Nephron (organoid): ENCODE results near the gene PRPF38A.

Experiments used
- H3K27ac Mint-ChIP-seq, 3 experiments: 2 replicates each; pipeline ENCODE4 v1.8.0; 2020; ENCODE audit warnings: mixed read lengths in 3 of 3, mild to moderate bottlenecking in 2 of 3, moderate library complexity in 1 of 3
- H3K27me3 Mint-ChIP-seq: 2 replicates; pipeline ENCODE4 v1.8.0; 2021; ENCODE audit warnings: low read depth, mild to moderate bottlenecking, moderate library complexity, mixed read lengths
- H3K36me3 Mint-ChIP-seq: 2 replicates; pipeline ENCODE4 v1.8.0; 2020; ENCODE audit warnings: low read depth, mixed read lengths
- H3K4me1 Mint-ChIP-seq: 2 replicates; pipeline ENCODE4 v1.8.0; 2020; ENCODE audit warnings: mixed read lengths
- H3K4me3 Mint-ChIP-seq, 3 experiments: 2 replicates each; pipeline ENCODE4 v1.8.0; 2020; ENCODE audit warnings: mild to moderate bottlenecking in 3 of 3, mixed read lengths in 3 of 3, moderate library complexity in 2 of 3
- H3K9me3 Mint-ChIP-seq: 2 replicates; pipeline ENCODE4 v1.8.0; 2020; ENCODE audit warnings: mixed read lengths
- CTCF ChIP-seq, 3 experiments: fragments of 200-600 bp; sonication (generic); IDR thresholded peaks; one replicate each; pipeline ENCODE4 v1.5.0; 2021; ENCODE audit warnings: antibody characterized with exemption in 3 of 3; ENCODE audit not compliant: unreplicated experiment in 3 of 3

Gene PRPF38A

DNA sequence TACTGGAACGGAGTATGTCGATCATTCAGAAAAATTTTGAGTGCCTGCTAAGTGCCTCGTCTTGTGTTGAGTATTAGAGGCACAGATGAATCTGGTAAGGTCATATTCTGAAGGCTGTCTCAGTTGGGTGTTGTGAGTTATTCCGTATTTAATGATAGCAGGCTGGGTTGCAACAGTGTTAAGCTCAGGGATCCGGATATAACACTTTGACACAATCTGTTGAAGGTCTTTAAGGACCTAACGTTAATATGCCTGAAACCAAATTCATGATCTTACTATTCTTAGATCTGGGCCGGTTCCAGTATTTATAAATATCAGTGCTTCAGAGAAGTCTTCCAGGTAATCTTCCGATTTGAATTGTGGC, 555 bp downstream of the PRPF38A start:
- Mint-ChIP-seq H3K27me3 (no peaks in the 10 kb centered on the region), H3K9me3 (no peaks in the 10 kb centered on the region), H3K4me1 (peaks cover 29% of the 10 kb centered on the region), H3K4me3 (peak overlapping the region; percentile 98 to 99 (median 98)), H3K27ac (peak overlapping the region; percentile 92 to 99 (median 99)), H3K36me3 (peaks cover 38% of the 10 kb centered on the region)
- TF ChIP-seq CTCF (IDR thresholded peaks at IDR 0.05; ENCODE audit: unreplicated experiment in 3 of 3) = peak in 1 of 3 experiments; percentile 8

GRCh38 chr1:52413410-52413989, 9.1 kb downstream of the PRPF38A start:
- H3K9me3 Mint-ChIP-seq = no peaks in the 10 kb centered on the region
- TF ChIP-seq CTCF (IDR thresholded peaks at IDR 0.05; ENCODE audit: unreplicated experiment in 3 of 3) = no peak
- H3K4me3 Mint-ChIP-seq = no peak overlapping the region
- H3K27ac Mint-ChIP-seq = no peak overlapping the region
- H3K4me1 Mint-ChIP-seq = no peaks in the 10 kb centered on the region
- H3K36me3 Mint-ChIP-seq = peaks cover 74% of the 10 kb centered on the region
- H3K27me3 Mint-ChIP-seq = no peaks in the 10 kb centered on the region

DNA sequence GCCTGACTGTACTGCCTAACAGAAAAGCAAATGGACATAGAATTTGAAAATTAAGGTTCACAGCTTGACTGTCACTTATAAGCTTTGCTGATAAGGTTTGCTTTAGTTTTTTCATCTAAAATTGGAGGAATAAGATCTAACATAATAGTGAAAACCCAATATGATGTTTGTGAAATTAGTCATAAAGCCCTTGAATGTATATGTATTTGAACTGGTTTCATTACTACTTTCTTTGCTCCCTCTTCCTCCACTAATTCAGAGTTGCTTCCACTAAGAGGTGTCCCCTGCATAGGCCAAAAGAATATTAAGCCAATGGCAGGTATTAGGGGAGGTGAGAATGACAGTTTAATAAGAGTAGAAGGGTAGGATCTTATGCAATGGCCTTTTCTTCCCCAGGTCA, 10.5 kb downstream of the PRPF38A start:
- Mint-ChIP-seq H3K9me3 (no peaks in the 10 kb centered on the region), H3K4me1 (no peaks in the 10 kb centered on the region), H3K27ac (no peak overlapping the region), H3K36me3 (peaks cover 77% of the 10 kb centered on the region), H3K27me3 (no peaks in the 10 kb centered on the region), H3K4me3 (no peak overlapping the region)
- no peak for TF ChIP-seq CTCF (IDR thresholded peaks at IDR 0.05; ENCODE audit: unreplicated experiment in 3 of 3)

GRCh38 chr1:52416811-52417210, 12.4 kb downstream of the PRPF38A start:
- H3K27ac Mint-ChIP-seq = no peak overlapping the region
- H3K9me3 Mint-ChIP-seq = no peaks in the 10 kb centered on the region
- no peaks in the 10 kb centered on the region for H3K27me3 Mint-ChIP-seq
- H3K4me1 Mint-ChIP-seq = no peaks in the 10 kb centered on the region
- peaks cover 67% of the 10 kb centered on the region for H3K36me3 Mint-ChIP-seq
- no peak overlapping the region for H3K4me3 Mint-ChIP-seq
- TF ChIP-seq CTCF (IDR thresholded peaks at IDR 0.05; ENCODE audit: unreplicated experiment in 3 of 3) = no peak

DNA sequence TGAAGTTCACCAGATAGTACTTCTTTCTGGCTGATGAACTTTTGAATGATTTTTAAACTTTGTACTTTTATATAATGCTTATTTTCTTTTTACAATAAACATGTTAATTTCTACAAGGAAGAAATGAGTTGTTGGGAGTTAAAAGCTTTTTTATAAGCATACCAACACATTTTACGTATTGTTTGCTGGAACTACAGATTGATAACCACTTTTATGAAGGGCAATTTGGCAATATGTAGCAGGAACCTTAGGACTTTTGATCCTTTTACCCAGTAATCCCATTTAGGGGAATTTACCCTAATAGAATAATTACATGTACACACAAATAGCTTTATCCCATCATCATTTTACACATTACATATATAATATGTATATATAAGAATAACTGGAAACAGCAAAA, 16.3 kb downstream of the PRPF38A start:
- no peaks in the 10 kb centered on the region for H3K27me3 Mint-ChIP-seq
- no peak overlapping the region for H3K27ac Mint-ChIP-seq
- peaks cover 61% of the 10 kb centered on the region for H3K36me3 Mint-ChIP-seq
- no peaks in the 10 kb centered on the region for H3K9me3 Mint-ChIP-seq
- no peak for TF ChIP-seq CTCF (IDR thresholded peaks at IDR 0.05; ENCODE audit: unreplicated experiment in 3 of 3)
- H3K4me1 Mint-ChIP-seq = no peaks in the 10 kb centered on the region
- H3K4me3 Mint-ChIP-seq = no peak overlapping the region

DNA sequence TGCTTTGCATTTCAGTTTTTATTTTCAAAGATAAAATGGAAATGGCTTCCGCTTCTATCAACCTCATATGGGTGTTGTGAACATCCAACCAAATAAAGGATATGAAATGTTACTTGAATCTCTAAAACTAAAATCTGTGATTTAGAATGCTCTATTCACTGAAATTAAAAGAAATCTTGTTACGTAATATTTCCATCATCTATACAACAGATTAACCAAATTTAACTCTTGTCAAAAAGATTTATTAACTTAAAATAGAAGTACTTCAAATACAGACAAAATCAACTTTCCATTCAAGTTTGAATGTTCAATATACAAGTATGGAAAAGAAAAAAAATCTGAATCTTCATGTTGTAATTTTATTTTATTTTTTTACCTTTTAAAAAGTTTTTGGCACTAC, 18.7 kb downstream of the PRPF38A start:
- H3K27me3 Mint-ChIP-seq = no peaks in the 10 kb centered on the region
- TF ChIP-seq CTCF (IDR thresholded peaks at IDR 0.05; ENCODE audit: unreplicated experiment in 3 of 3) = no peak
- H3K36me3 Mint-ChIP-seq = peaks cover 61% of the 10 kb centered on the region
- no peak overlapping the region for H3K4me3 Mint-ChIP-seq
- no peaks in the 10 kb centered on the region for H3K4me1 Mint-ChIP-seq
- no peaks in the 10 kb centered on the region for H3K9me3 Mint-ChIP-seq
- no peak overlapping the region for H3K27ac Mint-ChIP-seq
